A204.1 (cell line): ENCODE data around the gene GAK.
"Not testable (repeated sequence)": the region's sequence is repeated elsewhere in the genome, so short reads cannot be mapped to it uniquely, and the experiment has no call there.

ENCODE experiments used
- FAIRE-seq: peaks from 2 replicates; lab custom pipeline; 2012; peaks lifted over from hg19 to GRCh38; lab: Jason Lieb, UNC

The GAK gene

DNA sequence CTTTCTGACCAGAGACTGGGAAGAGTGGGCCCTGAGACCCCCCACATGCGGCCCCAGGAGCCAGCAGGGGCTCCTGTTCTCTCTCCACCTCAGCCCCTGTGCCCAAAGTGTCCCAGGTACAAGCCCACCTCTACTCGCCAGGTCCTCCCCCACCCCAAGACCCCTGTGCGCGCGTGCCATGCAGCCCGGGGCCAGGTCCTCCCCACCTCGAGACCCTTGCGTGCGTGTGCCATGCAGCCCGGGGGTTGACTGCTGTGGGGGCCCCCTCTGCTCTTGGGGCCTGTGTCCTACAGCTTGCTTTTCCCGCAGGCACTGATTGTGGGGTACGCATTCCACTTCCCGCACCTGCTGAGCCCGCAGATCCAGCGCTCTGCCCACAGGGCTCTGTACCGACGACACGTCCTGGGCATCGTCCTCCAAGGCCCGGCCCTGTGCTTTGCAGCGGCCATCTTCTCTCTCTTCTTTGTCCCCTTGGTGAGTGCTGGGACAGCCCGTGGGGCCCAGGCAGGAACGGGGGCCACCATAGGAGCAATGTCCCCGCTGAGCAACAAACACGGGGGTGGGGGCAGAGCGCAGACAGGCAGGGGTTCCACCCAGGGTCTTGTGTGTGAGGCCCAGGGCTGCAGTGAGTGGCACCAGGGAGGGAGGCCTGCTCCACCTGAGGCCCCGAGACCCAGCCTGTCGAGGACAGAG is 20.9 kb upstream of the GAK start:
- no peak for FAIRE-seq

DNA sequence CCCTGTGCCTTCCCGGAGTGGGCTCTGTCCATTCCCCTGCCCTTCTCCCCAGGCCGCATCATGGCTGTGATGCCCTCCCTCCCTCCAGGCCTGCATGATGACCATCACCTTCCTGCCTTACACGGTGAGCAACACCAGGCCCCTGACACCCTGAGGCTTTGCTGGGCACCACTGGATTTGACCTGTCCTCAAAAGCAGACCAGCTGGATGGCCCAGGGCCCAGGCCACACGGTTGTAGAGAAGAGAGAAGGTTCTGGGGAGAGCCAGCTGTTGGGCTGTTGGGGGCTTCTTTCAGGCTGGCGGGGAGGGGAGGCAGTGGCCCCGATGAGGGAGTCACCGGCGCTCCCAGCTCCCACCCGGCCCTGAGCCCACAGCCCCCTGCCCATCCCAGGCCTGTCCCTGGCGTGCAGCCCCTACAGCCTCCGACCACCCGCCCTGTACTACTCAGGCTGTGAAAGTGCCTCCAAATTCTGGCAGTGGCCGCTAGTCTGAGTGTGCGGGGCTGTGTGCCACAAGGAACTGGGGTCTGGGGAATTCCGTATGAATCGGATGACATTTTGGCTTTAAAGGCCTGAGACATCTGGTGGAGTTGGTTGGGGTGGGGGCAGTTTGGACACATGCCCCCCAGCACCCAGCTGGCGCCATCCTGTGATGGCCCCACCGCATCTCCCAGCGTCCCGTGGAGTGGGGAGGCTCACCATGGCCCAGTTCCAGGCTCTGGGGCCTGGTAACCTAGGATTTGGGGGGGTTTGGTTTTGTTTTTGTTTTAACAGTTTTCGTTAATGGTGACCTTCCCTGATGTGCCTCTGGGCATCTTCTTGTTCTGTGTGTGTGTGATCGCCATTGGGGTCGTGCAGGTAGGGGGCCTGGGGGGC is 19.7 kb upstream of the GAK start:
- FAIRE-seq, result no peak

GRCh38 chr4:951186-951585 is 19.1 kb upstream of the GAK start:
- no peak for FAIRE-seq

DNA sequence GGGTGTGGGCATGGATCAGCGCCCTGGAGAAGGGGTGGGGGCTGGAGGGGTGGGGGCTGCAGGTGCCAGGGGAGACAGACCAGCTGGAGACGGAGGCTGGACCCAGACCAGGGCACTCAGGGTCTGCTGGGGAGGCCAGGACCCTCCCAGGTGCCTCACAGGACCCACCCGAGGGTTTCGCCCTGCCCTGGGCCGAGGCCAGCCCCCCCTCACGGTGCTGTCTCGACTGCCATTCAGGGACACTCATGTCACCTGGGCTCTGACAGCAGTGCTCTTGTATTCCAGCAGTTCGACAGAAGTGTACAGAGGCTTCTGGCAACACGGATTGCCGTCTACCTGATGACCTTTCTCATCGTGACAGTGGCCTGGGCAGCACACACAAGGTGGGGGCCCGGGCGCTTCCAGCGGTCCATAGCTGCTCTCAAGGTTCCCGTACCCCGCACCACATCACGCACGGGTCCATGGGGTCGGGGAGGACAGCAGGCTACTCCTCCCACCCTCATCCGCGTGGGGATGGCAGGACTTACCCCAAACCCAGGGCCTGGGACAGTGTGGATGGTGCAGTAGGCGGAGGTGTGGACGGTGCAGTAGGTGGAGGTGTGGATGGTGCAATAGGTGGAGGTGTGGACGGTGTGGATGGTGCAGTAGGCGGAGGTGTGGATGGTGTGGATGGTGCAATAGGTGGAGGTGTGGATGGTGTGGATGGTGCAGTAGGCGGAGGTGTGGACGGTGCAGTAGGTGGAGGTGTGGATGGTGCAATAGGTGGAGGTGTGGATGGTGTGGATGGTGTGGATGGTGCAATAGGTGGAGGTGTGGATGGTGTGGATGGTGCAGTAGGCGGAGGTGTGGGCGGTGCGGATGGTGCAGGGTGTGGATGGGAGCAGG is 18.3 kb upstream of the GAK start:
- FAIRE-seq, result no peak

GRCh38 chr4:949656-950055 is 17.5 kb upstream of the GAK start:
- no peak for FAIRE-seq

DNA sequence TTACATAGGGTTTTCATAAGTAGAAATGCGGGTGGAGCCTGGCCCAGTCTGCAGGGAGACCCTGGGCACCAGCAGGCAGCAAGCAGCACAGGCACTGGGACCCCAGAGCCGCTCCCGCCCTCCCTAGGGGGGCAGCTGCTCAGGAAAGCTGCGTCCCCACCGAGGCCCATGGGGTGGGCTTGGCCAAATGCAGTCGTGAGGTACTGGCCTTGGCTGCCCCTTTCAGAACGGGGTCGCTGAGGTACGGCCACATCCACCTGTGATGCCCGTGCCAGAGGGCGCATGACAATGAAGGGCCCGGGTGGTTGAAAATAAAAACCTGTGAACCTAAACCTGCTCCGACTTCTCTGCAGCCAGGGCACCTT is 16.8 kb upstream of the GAK start:
- no peak for FAIRE-seq

- FAIRE-seq, result no peak
Observed at GRCh38 chr4:948101-948935, 16.2 kb upstream of the GAK start.

DNA sequence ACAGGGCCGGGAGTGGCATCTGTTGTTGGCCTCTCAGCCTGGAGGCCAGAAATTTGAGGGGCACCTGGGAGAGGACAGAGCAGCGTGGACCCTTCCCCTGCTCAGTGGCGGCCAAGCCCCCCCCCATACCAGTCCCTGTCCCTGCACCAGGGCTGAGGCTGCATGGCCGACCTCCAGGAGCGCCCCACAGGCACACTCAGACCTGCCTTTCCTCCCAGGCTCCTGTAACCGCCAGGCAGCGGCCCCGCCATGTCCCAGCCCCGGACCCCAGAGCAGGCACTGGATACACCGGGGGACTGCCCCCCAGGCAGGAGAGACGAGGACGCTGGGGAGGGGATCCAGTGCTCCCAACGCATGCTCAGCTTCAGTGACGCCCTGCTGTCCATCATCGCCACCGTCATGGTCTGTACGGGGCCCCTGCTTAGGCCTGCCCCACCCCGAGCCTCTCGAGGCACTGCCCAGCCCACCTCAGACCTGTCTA is 15.4 kb upstream of the GAK start:
- no peak for FAIRE-seq

GRCh38 chr4:946517-947471 is 14.7 kb upstream of the GAK start:
- FAIRE-seq, result no peak

DNA sequence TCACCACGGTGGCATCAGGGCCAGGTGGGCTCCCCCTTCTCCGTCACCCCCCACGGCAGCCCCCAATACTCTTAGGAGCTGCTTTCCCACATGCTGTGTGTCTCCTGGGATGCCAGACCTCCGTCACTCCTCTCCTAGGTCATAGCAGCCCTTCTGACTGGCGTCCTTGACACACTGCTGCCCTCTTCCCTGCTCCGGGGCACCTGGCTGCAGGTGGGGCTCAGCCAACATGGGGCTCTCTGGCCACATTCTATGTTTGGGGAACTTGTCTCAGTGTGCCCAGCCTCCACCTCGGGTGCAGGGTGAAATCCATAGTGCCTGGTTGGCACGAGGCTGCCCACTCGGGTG is 14.0 kb upstream of the GAK start:
- no peak for FAIRE-seq

DNA sequence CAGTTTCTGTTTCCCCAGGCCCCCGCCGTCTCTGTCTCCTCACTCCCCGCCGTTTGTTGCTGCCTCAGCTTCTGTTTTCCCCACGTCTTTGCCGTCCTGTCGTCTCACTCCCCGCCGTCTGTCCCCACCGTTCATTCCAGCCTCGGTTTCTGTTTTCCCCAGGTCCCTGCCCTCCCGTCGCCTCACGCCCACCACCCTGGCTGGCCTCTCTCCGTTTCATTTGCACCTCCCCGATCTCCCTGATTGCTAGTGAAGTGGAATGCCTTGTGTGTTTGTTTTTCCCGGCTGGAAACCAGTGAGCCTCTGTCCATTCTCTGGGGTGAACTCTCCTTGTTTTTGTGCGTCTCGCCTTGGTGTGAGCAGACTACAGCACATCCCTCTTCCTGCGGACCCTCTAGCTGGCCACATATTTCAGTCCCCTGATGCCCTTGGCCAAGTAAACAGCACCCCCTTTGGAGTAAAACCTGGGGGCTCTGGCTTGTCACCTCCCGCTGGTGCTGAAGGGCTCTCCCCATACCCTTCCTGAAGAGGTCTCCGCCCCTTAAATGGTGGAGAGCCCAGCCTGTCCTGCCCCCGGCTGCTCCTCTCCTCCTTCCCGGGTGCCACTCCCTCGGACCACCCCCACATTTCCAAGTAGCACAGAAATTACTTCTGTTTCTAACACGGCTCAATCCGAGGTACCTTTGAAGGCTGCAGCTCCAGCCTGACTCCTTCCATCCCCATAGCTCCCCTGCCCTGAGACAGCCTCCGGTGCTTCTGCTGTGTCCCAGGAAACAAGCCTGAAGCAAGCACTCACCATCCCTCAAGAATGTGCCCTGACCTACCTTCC is 13.4 kb upstream of the GAK start:
- no peak for FAIRE-seq

DNA sequence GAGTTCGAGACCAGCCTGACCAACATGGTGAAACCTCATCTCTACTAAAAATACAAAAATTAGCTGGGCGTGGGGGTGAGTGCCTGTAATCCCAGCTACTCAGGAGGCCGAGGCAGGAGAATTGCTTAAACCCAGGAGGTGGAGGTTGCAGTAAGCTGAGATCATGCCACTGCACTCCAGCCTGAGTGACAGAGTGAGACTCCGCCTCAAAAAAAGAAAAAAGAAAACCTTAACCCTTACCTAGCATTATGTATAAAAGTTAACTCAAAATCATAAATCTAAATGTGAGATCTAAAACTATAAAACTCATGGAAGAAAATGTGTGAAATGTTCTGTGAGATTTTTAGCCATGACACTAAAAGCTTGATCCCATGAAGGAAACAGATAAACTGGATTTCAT is 7.4 kb upstream of the GAK start:
- FAIRE-seq, result not testable (repeated sequence)

DNA sequence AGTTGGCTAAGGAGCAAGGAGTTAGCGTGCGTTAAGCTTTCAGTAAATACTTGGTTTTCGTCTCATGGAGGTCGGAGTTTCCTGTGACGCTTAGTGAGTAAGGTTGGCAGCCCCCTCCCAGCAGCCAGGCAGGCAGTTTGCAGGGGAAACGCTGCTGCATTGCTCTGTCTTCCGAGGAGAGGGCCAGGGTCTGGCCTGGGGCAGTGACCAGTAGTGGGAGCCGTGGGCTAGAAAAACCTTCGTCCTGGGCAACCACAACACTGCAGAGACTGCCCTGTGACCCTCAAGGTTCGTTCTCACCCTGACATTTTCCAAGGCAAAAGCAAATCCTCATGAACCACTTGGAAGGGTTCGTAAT is 576 bp upstream of the GAK start:
- FAIRE-seq, result no peak

GRCh38 chr4:931194-931959 is 739 bp downstream of the GAK start:
- FAIRE-seq, result no peak

DNA sequence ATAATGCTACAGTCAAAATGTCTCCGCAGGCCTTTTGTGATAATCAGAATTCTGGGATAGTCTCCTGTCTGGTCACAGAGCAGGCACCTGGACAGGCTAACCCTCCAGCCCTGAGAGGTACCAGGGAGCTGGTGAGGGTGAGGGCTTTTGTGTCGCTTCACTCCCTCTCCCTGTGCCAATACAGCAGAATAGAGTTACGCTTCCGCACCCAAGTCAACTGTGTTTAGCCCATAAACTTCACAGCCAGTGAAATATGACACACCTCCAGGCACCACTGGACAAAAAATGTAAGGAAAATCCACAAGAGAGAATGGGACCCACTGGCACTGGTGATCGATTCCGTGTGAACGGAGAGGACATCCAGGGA is 1.3 kb downstream of the GAK start:
- FAIRE-seq, result no peak

DNA sequence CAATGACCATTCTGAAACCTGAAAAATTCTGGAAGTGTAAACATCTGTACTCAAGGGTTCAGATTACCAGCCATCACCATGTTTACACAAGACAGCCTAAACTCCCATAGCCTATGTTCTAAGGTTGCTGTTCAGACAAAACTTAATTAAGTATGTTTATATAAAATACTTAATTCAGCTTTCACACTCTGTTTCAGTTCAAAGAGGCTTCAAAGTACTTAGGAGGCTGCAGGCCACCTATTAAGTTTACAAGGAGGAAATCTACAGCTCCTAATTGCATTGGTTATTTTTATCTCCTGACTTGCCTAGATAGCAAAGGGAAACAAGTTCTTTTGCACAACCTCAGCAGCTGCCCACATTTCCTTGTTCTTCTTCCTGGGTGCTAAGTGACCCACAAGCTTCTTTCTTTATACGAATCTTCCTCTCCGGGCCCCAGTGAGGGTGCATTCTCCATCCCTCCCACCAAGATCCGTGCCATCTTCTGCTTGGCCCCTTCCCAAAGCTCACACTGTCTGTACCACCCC is 2.0 kb downstream of the GAK start:
- no peak for FAIRE-seq

GRCh38 chr4:929096-929765 is 2.9 kb downstream of the GAK start:
- FAIRE-seq, result no peak

- FAIRE-seq, result not testable (repeated sequence)
Observed at GRCh38 chr4:927566-927965, 4.5 kb downstream of the GAK start.
